GM23248 (cell line): ENCODE measurements around the gene CHST8.
"Not testable (repeated sequence)": the region's sequence is repeated elsewhere in the genome, so short reads cannot be mapped to it uniquely, and the experiment has no call there.

Source experiments
- EZH2 ChIP-seq: fragments of 200-600 bp; sonication (generic); IDR thresholded peaks from 2 replicates; pipeline ENCODE4 v1.6.1; 2018; ENCODE audit warnings: antibody characterized with exemption, mild to moderate bottlenecking; ENCODE audit not compliant: insufficient read depth, poor library complexity, severe bottlenecking
- EZH2phosphoT487 ChIP-seq: fragments of 200-600 bp; sonication (generic); IDR thresholded peaks from 2 replicates; pipeline ENCODE4 v1.6.1; 2018; ENCODE audit warnings: antibody characterized with exemption, moderate library complexity, mild to moderate bottlenecking, low read depth; ENCODE audit not compliant: insufficient read depth

GRCh38 chr19:33605803-33606295, 15.9 kb upstream of the CHST8 start:
- not testable (repeated sequence) for TF ChIP-seq EZH2, EZH2phosphoT487
